IMR-90 (cell line): ENCODE results near the gene TTC21A. TPM values are rescaled to one million over a fixed set of nuclear protein-coding genes. Genes with fewer than 3 reads are reported as not detected.

Experiments
- ATAC-seq: fragments of 200-7000 bp; cut with Tn5 transposase; 2 replicates; pipeline ENCODE4 v1.9.1; 2020; ENCODE audit warnings: low read depth, mild to moderate bottlenecking, moderate library complexity
- BruUV-seq: library from RNA; stranded (reverse); fragments of 400-500 nt; replicated peaks from 2 replicates; lab custom pipeline; 2021; lab: Mats Ljungman, UMichigan
- CTCF ChIA-PET: fragments of 300-600 bp; formaldehyde crosslinking; extraction: SDS; loops from one replicate; lab custom pipeline; 2021; ENCODE audit warnings: antibody characterized with exemption; lab: Yijun Ruan, JAX
- POLR2A ChIA-PET: fragments of 300-600 bp; sonication (Branson Sonifier 250); formaldehyde crosslinking; loops from one replicate; lab custom pipeline; 2022; ENCODE audit warnings: antibody characterized with exemption; ENCODE audit not compliant: unreplicated experiment; lab: Charles Lee
- DNase-seq: peaks from one replicate; pipeline ENCODE4 v3.0.0; 2013
- H2AFZ ChIP-seq: replicated peaks from 2 replicates; pipeline ENCODE3; 2013; ENCODE audit warnings: low read length, mild to moderate bottlenecking; ENCODE audit not compliant: poor library complexity
- H2AK5ac ChIP-seq: 2 replicates; pipeline ENCODE4 v1.6.1; 2013; ENCODE audit warnings: low read depth, low read length, inconsistent platforms
- H2AK9ac ChIP-seq: replicated peaks from 2 replicates; pipeline ENCODE3; 2013; ENCODE audit warnings: mild to moderate bottlenecking, low read depth, low read length, moderate library complexity; ENCODE audit not compliant: poor library complexity
- H2BK120ac ChIP-seq: 2 replicates; pipeline ENCODE4 v1.6.1; 2013; ENCODE audit warnings: low read depth, low read length, inconsistent platforms
- H2BK15ac ChIP-seq: 3 replicates; pipeline ENCODE4 v1.6.1; 2013; ENCODE audit warnings: low read depth, low read length, inconsistent platforms
- H2BK20ac ChIP-seq: 2 replicates; pipeline ENCODE4 v1.6.1; 2013; ENCODE audit warnings: low read depth, mild to moderate bottlenecking, inconsistent platforms, low read length, moderate library complexity
- H2BK5ac ChIP-seq: 2 replicates; pipeline ENCODE4 v1.6.1; 2013; ENCODE audit warnings: mild to moderate bottlenecking, low read depth, low read length, inconsistent platforms; ENCODE audit not compliant: poor library complexity, severe bottlenecking
- H3K14ac ChIP-seq: replicated peaks from 2 replicates; pipeline ENCODE4 v1.6.1; 2013; ENCODE audit warnings: low read depth, low read length, inconsistent platforms
- H3K18ac ChIP-seq: 2 replicates; pipeline ENCODE4 v1.6.1; 2013; ENCODE audit warnings: low read depth, low read length, control low read depth
- H3K23ac ChIP-seq: 2 replicates; pipeline ENCODE4 v1.6.1; 2013; ENCODE audit warnings: low read depth, low read length, inconsistent platforms
- H3K27ac ChIP-seq: 2 replicates; pipeline ENCODE4 v1.5.1; 2013; ENCODE audit warnings: mild to moderate bottlenecking, control low read depth, low read length; ENCODE audit not compliant: insufficient read depth
- H3K27me3 ChIP-seq: 2 replicates; pipeline ENCODE4 v1.6.1; 2013; ENCODE audit warnings: low read length; ENCODE audit not compliant: control insufficient read depth, insufficient read depth
- H3K36me3 ChIP-seq: 2 replicates; pipeline ENCODE4 v1.6.1; 2013; ENCODE audit warnings: low read length, mixed read lengths; ENCODE audit not compliant: control insufficient read depth, insufficient read depth
- H3K4ac ChIP-seq: 2 replicates; pipeline ENCODE4 v1.6.1; 2013; ENCODE audit warnings: low read depth, low read length, inconsistent platforms
- H3K4me1 ChIP-seq: 2 replicates; pipeline ENCODE4 v1.6.1; 2013; ENCODE audit warnings: low read length, mixed read lengths; ENCODE audit not compliant: control insufficient read depth, insufficient read depth
- H3K4me2 ChIP-seq: 2 replicates; pipeline ENCODE4 v1.6.1; 2013; ENCODE audit warnings: low read depth, mild to moderate bottlenecking, control low read depth, low read length, moderate library complexity
- H3K4me3 ChIP-seq: 2 replicates; pipeline ENCODE4 v1.5.1; 2013; ENCODE audit warnings: low read depth, mild to moderate bottlenecking, control low read depth, low read length, moderate library complexity; ENCODE audit not compliant: insufficient read depth
- H3K56ac ChIP-seq: 2 replicates; pipeline ENCODE4 v1.6.1; 2013; ENCODE audit warnings: low read length, inconsistent platforms; ENCODE audit not compliant: insufficient read depth; ENCODE audit errors: extremely low read depth
- H3K79me1 ChIP-seq, 2 experiments: 2 replicates each; pipeline ENCODE4 v1.6.1; 2013; ENCODE audit warnings: low read length in 2 of 2, inconsistent platforms in 1 of 2, low read depth in 1 of 2
- H3K9ac ChIP-seq: 2 replicates; pipeline ENCODE4 v1.6.1; 2013; ENCODE audit warnings: low read depth, low read length, control low read depth
- H3K9me1 ChIP-seq: 2 replicates; pipeline ENCODE4 v1.6.1; 2013; ENCODE audit warnings: low read length, inconsistent platforms; ENCODE audit not compliant: insufficient read depth
- H3K9me3 ChIP-seq: 2 replicates; pipeline ENCODE4 v1.6.1; 2013; ENCODE audit warnings: low read length; ENCODE audit not compliant: control insufficient read depth, insufficient read depth
- H4K20me1 ChIP-seq: 2 replicates; pipeline ENCODE4 v1.6.1; 2013; ENCODE audit warnings: low read length, inconsistent platforms; ENCODE audit not compliant: insufficient read depth
- H4K5ac ChIP-seq: 2 replicates; pipeline ENCODE4 v1.6.1; 2013; ENCODE audit warnings: mild to moderate bottlenecking, low read depth, low read length, control low read depth
- H4K8ac ChIP-seq, 2 experiments: 2 replicates each; pipeline ENCODE4 v1.6.1; 2013; ENCODE audit warnings: low read depth in 2 of 2, low read length in 2 of 2, control low read depth in 1 of 2, inconsistent platforms in 1 of 2
- H4K91ac ChIP-seq: 2 replicates; pipeline ENCODE4 v1.6.1; 2013; ENCODE audit warnings: low read depth, low read length, inconsistent platforms; ENCODE audit not compliant: insufficient read depth
- CEBPB ChIP-seq: IDR thresholded peaks from 2 replicates; pipeline ENCODE4 v1.6.1; 2012; ENCODE audit warnings: low read depth, low read length, improper control_type of control experiment
- RCOR1 ChIP-seq: IDR thresholded peaks from 2 replicates; pipeline ENCODE4 v1.6.1; 2012; ENCODE audit warnings: mild to moderate bottlenecking, low read length, improper control_type of control experiment; ENCODE audit not compliant: insufficient replicate concordance
- RFX5 ChIP-seq: IDR thresholded peaks from 2 replicates; pipeline ENCODE4 v1.8.0; 2012; ENCODE audit warnings: low read depth, mild to moderate bottlenecking, low read length, moderate library complexity
- WGBS, 2 experiments: methylation state at CpG; one replicate each; pipeline versions ENCODE4 v1.1.5 to v1.1.7; 2013; ENCODE audit warnings: missing lambda C conversion rate in 2 of 2; ENCODE audit not compliant: insufficient read length in 1 of 2; ENCODE audit errors: extremely low coverage in 2 of 2; 5-methylcytosine and 5-hydroxymethylcytosine counted together
- dilution Hi-C: fragments of 300-500 bp; cut with HindIII; formaldehyde crosslinking; loops from one replicate; pipeline ENCODE4 v1.14.3; 2018; ENCODE audit warnings: low sequenced_read_pairs; ENCODE audit not compliant: unreplicated experiment
- in situ Hi-C: fragments of 300-500 bp; cut with MboI; formaldehyde crosslinking; loops from 3 replicates; pipeline ENCODE4 v1.14.3; 2019; ENCODE audit warnings: low sequenced_read_pairs, inconsistent platforms, mixed read lengths
- intact Hi-C: fragments of 100-400 bp; cut with micrococcal nuclease; formaldehyde crosslinking; loops from 2 replicates; pipeline ENCODE4 v1.10.0; 2022
- polyA plus RNA-seq, 3 experiments: library from polyadenylated mRNA; depleted of rRNA; stranded (reverse); fragments of >200 nt; gene quantifications; 2 replicates each; pipeline ENCODE4 v1.2.3, GENCODE V29; 2012; ENCODE audit warnings: low replicate concordance in 1 of 3
- total RNA-seq: library from RNA; depleted of rRNA; stranded (reverse); fragments of >200 nt; gene quantifications from 2 replicates; pipeline ENCODE4 v1.2.3, GENCODE V29; 2012

The TTC21A gene
- total and polyA plus RNA-seq, 2 of the 4 experiments (the other 2 are of a cell fraction): 0.90 to 1.8 TPM

- H2BK120ac ChIP-seq: no peak overlapping the region
- no CpG with 5 or more reads among the region's 8 CpGs for WGBS, 2 experiments
- H2AK5ac ChIP-seq: no peak overlapping the region
- no peaks in the 10 kb centered on the region for H3K27me3 ChIP-seq
- H3K4me3 ChIP-seq: no peak overlapping the region
- H4K20me1 ChIP-seq: peaks cover 30% of the 10 kb centered on the region
- H2BK15ac ChIP-seq: no peak overlapping the region
- in situ Hi-C loops (no loop called here), dilution Hi-C loops (no loop called here), intact Hi-C loops (no loop called here)
- no peaks in the 10 kb centered on the region for H3K9me3 ChIP-seq
- ChIA-PET POLR2A (no interaction called here), CTCF (no interaction called here)
- peaks cover 13 to 28% of the 10 kb centered on the region in 2 experiments for H3K79me1 ChIP-seq
- no peak overlapping the region for H3K27ac ChIP-seq
- H3K56ac ChIP-seq: no peak overlapping the region
- H3K4ac ChIP-seq: no peak overlapping the region
- no peak overlapping the region for H3K14ac ChIP-seq
- H3K4me1 ChIP-seq: no peaks in the 10 kb centered on the region
- H3K23ac ChIP-seq: no peak overlapping the region
- no peak overlapping the region for H4K8ac ChIP-seq
- H3K9ac ChIP-seq: no peak overlapping the region
- H3K18ac ChIP-seq: no peak overlapping the region
- no peak overlapping the region for H3K4me2 ChIP-seq
- peaks cover 55% of the 10 kb centered on the region for H3K36me3 ChIP-seq
- TF ChIP-seq RFX5 (no peak), RCOR1 (no peak), CEBPB (no peak)
- no peak overlapping the region for H4K91ac ChIP-seq
- no peak overlapping the region for H2AK9ac ChIP-seq
- H4K5ac ChIP-seq: no peak overlapping the region
- ATAC-seq (no peak), DNase-seq (no peak)
- no peak overlapping the region for H2BK5ac ChIP-seq
- H2BK20ac ChIP-seq: no peak overlapping the region
- no peak overlapping the region for H2AFZ ChIP-seq
- BruUV-seq: no TSS peak
- no peaks in the 10 kb centered on the region for H3K9me1 ChIP-seq
Observed at GRCh38 chr3:39097716-39098472, 9.6 kb upstream of the TTC21A start.
